Epithelial cell of esophagus (primary cell): Measurements from ENCODE around the gene KRTAP4-6.

Experiments
- DNase-seq: peaks from one replicate; pipeline ENCODE4 v3.0.0; 2010; ENCODE audit warnings: low read depth
- H3K4me3 ChIP-seq: 2 replicates; pipeline ENCODE4 v1.5.1; 2011; ENCODE audit warnings: mild to moderate bottlenecking, low read length, control low read depth
- TF ChIP-seq, protein P1 (sequence below): IDR thresholded peaks from 2 replicates; pipeline ENCODE4 v1.5.1; 2011; ENCODE audit warnings: low read depth, mild to moderate bottlenecking, low read length, control low read depth, inconsistent platforms; ENCODE audit not compliant: insufficient read depth; ENCODE audit errors: missing control alignments

The KRTAP4-6 gene

DNA sequence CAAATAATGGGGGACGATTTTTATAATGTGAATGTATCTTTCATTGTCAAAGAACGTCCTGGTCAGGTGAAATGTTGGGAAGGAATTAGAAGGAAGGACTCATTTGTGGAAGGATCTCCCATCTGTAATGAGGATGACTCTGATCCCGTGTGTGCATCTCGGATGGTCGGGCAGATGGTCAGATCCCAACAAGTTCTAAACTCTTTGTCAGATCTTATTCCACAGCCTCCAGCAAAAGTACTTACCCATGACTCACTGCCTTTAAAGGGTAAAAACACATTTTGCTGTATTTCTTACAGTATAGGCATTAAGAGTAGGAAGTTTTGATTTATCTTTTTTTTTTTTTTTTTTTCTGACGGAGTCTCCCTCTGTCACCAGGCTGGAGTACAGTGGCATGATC, 41.9 kb downstream of the KRTAP4-6 start:
- DNase-seq, result peak; percentile 86
- TF ChIP-seq, protein P1, sequence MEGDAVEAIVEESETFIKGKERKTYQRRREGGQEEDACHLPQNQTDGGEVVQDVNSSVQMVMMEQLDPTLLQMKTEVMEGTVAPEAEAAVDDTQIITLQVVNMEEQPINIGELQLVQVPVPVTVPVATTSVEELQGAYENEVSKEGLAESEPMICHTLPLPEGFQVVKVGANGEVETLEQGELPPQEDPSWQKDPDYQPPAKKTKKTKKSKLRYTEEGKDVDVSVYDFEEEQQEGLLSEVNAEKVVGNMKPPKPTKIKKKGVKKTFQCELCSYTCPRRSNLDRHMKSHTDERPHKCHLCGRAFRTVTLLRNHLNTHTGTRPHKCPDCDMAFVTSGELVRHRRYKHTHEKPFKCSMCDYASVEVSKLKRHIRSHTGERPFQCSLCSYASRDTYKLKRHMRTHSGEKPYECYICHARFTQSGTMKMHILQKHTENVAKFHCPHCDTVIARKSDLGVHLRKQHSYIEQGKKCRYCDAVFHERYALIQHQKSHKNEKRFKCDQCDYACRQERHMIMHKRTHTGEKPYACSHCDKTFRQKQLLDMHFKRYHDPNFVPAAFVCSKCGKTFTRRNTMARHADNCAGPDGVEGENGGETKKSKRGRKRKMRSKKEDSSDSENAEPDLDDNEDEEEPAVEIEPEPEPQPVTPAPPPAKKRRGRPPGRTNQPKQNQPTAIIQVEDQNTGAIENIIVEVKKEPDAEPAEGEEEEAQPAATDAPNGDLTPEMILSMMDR, result no peak
- H3K4me3 ChIP-seq, result no peak overlapping the region

GRCh38 chr17:41098042-41098441, 42.3 kb downstream of the KRTAP4-6 start, which contains the start of gene KRTAP4-8:
Gene KRTAP4-8, minus strand, starts transcription at chr17:41098142. Its CDS starts 58 bp downstream, at chr17:41098084.
- no peak within 1 kb of the TSS for H3K4me3 ChIP-seq
- no peak for DNase-seq
- TF ChIP-seq, protein P1, result no peak

DNA sequence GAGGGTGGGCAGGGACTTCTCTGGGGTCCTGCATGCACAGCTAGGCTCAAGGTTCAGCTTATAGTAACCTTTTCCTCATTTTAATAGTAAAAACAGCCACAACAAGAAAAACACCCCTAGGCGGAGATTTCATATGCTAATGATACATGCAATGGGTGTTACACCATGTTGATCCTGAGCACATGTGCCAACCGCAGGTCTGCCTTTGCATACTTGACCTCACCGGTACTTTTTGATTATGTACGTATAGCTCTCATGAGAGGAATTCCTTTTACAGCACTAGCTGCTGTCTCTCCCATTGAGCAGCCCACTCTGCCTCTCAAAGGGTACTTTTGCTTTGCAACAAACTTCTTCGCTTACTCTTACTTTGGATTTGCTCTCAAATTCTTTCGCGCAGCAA, 44.3 kb downstream of the KRTAP4-6 start:
- TF ChIP-seq, protein P1, result no peak
- no peak overlapping the region for H3K4me3 ChIP-seq
- DNase-seq, result no peak
